Tracheal epithelial cell (primary cell): ENCODE data around the gene STAT4. TPM values are rescaled to one million over a fixed set of nuclear protein-coding genes. Genes with fewer than 3 reads are reported as not detected.

Experiments used
- total RNA-seq: library from RNA; depleted of rRNA; stranded (reverse); fragments of >200 nt; gene quantifications from 2 replicates; pipeline ENCODE4 v1.2.1, GENCODE V29; 2014

Gene STAT4, protein sequence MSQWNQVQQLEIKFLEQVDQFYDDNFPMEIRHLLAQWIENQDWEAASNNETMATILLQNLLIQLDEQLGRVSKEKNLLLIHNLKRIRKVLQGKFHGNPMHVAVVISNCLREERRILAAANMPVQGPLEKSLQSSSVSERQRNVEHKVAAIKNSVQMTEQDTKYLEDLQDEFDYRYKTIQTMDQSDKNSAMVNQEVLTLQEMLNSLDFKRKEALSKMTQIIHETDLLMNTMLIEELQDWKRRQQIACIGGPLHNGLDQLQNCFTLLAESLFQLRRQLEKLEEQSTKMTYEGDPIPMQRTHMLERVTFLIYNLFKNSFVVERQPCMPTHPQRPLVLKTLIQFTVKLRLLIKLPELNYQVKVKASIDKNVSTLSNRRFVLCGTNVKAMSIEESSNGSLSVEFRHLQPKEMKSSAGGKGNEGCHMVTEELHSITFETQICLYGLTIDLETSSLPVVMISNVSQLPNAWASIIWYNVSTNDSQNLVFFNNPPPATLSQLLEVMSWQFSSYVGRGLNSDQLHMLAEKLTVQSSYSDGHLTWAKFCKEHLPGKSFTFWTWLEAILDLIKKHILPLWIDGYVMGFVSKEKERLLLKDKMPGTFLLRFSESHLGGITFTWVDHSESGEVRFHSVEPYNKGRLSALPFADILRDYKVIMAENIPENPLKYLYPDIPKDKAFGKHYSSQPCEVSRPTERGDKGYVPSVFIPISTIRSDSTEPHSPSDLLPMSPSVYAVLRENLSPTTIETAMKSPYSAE
- total RNA-seq: 5.1 and 13.6 TPM in 2 replicates

DNA sequence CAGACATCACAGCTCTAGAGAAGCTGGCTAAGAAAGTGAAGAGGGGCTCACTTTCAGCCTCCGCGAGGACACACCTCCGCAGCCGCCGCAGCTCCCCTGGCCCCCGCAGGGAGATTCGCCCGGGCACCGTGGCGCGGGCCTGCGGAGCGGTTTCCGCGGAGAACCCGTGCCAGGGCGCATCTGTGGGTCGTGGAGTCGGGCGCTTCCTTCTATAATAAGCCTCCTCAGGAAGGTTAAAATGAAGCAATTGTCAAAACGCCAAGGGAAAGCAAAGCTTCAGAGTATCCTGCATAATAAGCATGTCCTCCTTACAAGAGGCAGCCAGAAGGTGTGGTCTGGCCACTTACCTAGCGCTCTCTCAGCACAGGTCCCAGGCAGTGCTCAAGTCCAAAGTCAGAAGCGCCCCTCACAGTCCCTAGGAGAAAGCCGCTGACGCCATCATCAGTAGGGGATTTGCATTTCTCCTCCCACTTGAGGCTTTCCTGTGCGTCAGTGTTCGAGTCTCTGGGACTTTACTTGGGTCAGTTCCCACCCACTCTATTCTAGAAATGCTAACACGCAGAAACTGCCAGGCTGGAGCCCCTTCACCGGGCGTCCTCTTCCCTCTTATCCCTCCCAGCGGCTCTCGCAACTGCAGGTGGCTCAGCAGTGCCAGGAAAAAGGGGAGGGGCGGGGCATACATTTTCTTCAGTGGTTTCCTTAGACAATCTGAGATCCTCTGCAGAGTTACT lies at the start of gene STAT4:
TSS of gene STAT4 (minus strand) at position 395 of the 731 bp plus-strand sequence. CDS start 2,791 bp downstream, outside the sequence.

DNA sequence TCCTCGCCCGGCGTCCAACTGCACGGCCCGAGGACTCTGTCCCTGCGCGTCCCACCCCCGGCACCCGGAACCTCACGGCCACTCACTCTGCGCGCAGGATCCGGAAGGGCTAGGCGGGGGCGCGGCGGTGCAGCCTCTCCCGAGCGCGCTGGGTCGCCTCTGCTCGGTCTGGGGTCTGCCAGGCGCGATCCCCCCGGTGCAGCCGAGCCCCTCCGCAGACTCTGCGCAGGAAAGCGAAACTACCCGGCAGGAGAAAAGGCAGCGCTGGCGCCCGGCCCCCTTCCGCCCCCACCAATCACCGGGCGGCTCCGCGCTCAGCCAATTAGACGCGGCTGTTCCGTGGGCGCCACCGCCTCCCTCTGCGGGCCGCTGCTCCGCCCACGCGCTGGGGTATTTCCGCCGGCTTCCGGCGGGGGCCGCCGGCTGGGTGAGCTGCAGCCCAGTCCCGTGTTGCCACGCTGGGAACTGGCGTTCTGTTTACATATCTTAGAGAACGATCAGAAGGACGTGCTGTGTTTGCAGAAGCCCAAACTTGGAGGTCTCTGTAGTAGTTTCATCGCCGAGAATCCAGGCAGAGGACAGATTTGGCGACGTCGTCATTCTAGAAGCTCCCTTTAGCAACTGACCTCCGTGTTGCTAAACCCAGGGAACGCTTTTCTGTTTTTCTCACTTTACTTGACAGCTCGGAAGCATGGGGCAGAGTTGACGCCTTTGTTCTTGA lies 136.7 kb downstream of the STAT4 start, which contains the start of gene STAT1:
TSS of gene STAT1 (minus strand) at position 240 of the 721 bp plus-strand sequence. CDS start 4,168 bp downstream, outside the sequence.

Other genes starting within 250 kb of the STAT4 start
- 36.9 and 57.8 TPM in 2 replicates for gene STAT1, start 136.8 kb downstream of the STAT4 start, total RNA-seq
- gene MYO1B, start 94.4 kb upstream of the STAT4 start, total RNA-seq: 236 and 388 TPM in 2 replicates